NT2/D1 (cell line): Measurements from ENCODE around the gene CHRNE.

Experiments used
- YY1 ChIP-seq: IDR thresholded peaks from 2 replicates; pipeline ENCODE4 v1.6.1; 2011; ENCODE audit not compliant: insufficient read length, insufficient read depth
- ZNF274 ChIP-seq: IDR thresholded peaks from 2 replicates; pipeline ENCODE4 v1.6.1; 2011; ENCODE audit warnings: mild to moderate bottlenecking, low read depth, low read length

GRCh38 chr17:4947010-4947410 is 44.1 kb upstream of the CHRNE start:
- TF ChIP-seq YY1 (no peak), ZNF274 (no peak)
